GM12878 (cell line): ENCODE results near the gene YAF2. TPM values are rescaled to one million over a fixed set of nuclear protein-coding genes. Genes with fewer than 3 reads are reported as not detected.
A peak's percentile ranks its signal among the peaks of the same experiment; 100 is the strongest.

Source experiments
- BCL3 ChIP-seq: IDR thresholded peaks from 2 replicates; pipeline ENCODE4 v1.6.1; 2011; ENCODE audit warnings: borderline replicate concordance, low read depth, mild to moderate bottlenecking, moderate library complexity, low read length; ENCODE audit not compliant: insufficient read depth, poor library complexity, severe bottlenecking
- CHD1 ChIP-seq: IDR thresholded peaks from 2 replicates; pipeline ENCODE4 v1.6.1; 2012; ENCODE audit warnings: low read depth, low read length, improper control_type of control experiment
- CHD2 ChIP-seq: IDR thresholded peaks from 2 replicates; pipeline ENCODE4 v1.6.1; 2011; ENCODE audit warnings: low read depth, low read length, improper control_type of control experiment, borderline replicate concordance
- FOS ChIP-seq: IDR thresholded peaks from 3 replicates; pipeline ENCODE4 v1.6.1; 2011; ENCODE audit warnings: borderline replicate concordance; ENCODE audit not compliant: insufficient read length; ENCODE audit errors: extremely low read depth
- GABPA ChIP-seq: IDR thresholded peaks from 2 replicates; pipeline ENCODE4 v1.6.1; 2014; ENCODE audit warnings: antibody characterized with exemption, low read depth, mild to moderate bottlenecking, inconsistent platforms
- IKZF1 ChIP-seq: fragments of 450-650 bp; conservative IDR thresholded peaks from 2 replicates; pipeline ENCODE4 v1.6.1; 2017; ENCODE audit warnings: antibody characterized with exemption, mild to moderate bottlenecking
- JUNB ChIP-seq: IDR thresholded peaks from 2 replicates; pipeline ENCODE4 v1.6.1; 2016; ENCODE audit warnings: antibody characterized with exemption, mild to moderate bottlenecking
- LARP7 ChIP-seq: fragments of 450-650 bp; IDR thresholded peaks from 2 replicates; pipeline ENCODE4 v1.6.1; 2017; ENCODE audit warnings: mild to moderate bottlenecking
- MEF2B ChIP-seq: fragments of 450-650 bp; IDR thresholded peaks from 2 replicates; pipeline ENCODE4 v1.6.1; 2018; ENCODE audit warnings: mild to moderate bottlenecking, moderate library complexity; ENCODE audit not compliant: partially characterized antibody, poor library complexity, severe bottlenecking
- MTA2 ChIP-seq: fragments of 450-650 bp; IDR thresholded peaks from 2 replicates; pipeline ENCODE4 v1.6.1; 2016; ENCODE audit warnings: low read depth, mild to moderate bottlenecking, moderate library complexity
- MYC ChIP-seq: IDR thresholded peaks from 2 replicates; pipeline ENCODE4 v1.6.1; 2011; ENCODE audit warnings: mild to moderate bottlenecking, low read length, moderate library complexity, inconsistent platforms; ENCODE audit not compliant: insufficient read depth, insufficient replicate concordance, insufficient read length, severe bottlenecking
- NR2F1 ChIP-seq: fragments of 450-650 bp; conservative IDR thresholded peaks from 2 replicates; pipeline ENCODE4 v1.6.1; 2017; ENCODE audit warnings: mild to moderate bottlenecking
- PAX8 ChIP-seq: fragments of 450-650 bp; IDR thresholded peaks from 2 replicates; pipeline ENCODE4 v1.6.1; 2017; ENCODE audit warnings: mild to moderate bottlenecking, moderate library complexity
- PBX3 ChIP-seq: IDR thresholded peaks from 2 replicates; pipeline ENCODE4 v1.6.1; 2011; ENCODE audit warnings: mild to moderate bottlenecking, low read depth, low read length, moderate library complexity; ENCODE audit not compliant: insufficient replicate concordance
- POLR2A ChIP-seq: IDR thresholded peaks from 2 replicates; pipeline ENCODE4 v1.6.1; 2011; ENCODE audit warnings: low read depth, mild to moderate bottlenecking, low read length
- POLR2AphosphoS2 ChIP-seq: IDR thresholded peaks from 2 replicates; pipeline ENCODE4 v1.6.1; 2011; ENCODE audit warnings: low read depth, mild to moderate bottlenecking, low read length, improper control_type of control experiment, moderate library complexity
- POU2F2 ChIP-seq: IDR thresholded peaks from 3 replicates; pipeline ENCODE4 v1.6.1; 2011; ENCODE audit warnings: low read depth, mild to moderate bottlenecking, low read length, borderline replicate concordance
- RB1 ChIP-seq: fragments of 450-650 bp; formaldehyde crosslinking; IDR thresholded peaks from 2 replicates; pipeline ENCODE4 v1.6.1; 2017; ENCODE audit warnings: mild to moderate bottlenecking, borderline replicate concordance
- RELB ChIP-seq: fragments of 450-650 bp; IDR thresholded peaks from 2 replicates; pipeline ENCODE4 v1.6.1; 2017; ENCODE audit warnings: low read depth, mild to moderate bottlenecking, moderate library complexity
- SIN3A ChIP-seq: IDR thresholded peaks from 2 replicates; pipeline ENCODE4 v1.6.1; 2012; ENCODE audit warnings: low read depth, low read length, improper control_type of control experiment
- TCF3 ChIP-seq: IDR thresholded peaks from 2 replicates; pipeline ENCODE4 v1.6.1; 2012; ENCODE audit warnings: low read depth, mild to moderate bottlenecking, low read length, borderline replicate concordance; ENCODE audit not compliant: insufficient read depth
- USF1 ChIP-seq: IDR thresholded peaks from 2 replicates; pipeline ENCODE4 v1.6.1; 2011; ENCODE audit warnings: borderline replicate concordance, low read depth, mild to moderate bottlenecking, moderate library complexity, mixed read lengths, low read length; ENCODE audit not compliant: insufficient read depth; ENCODE audit errors: extremely low read length
- USF2 ChIP-seq: IDR thresholded peaks from 2 replicates; pipeline ENCODE4 v1.6.1; 2011; ENCODE audit warnings: low read depth, low read length, improper control_type of control experiment, borderline replicate concordance
- ZBED1 ChIP-seq: IDR thresholded peaks from 2 replicates; pipeline ENCODE4 v1.6.1; 2016; ENCODE audit warnings: borderline replicate concordance
- polyA plus RNA-seq, 11 experiments: library from polyadenylated mRNA; depleted of rRNA in 4 of 11; unstranded in 6 of 11; stranded (reverse) in 5 of 11; fragments of >200 nt; fragmentation: Nextera tagmentation in 4 of 11; fragmentation: Illumina TruSeq in 1 of 11; extraction: Ambion mirVana in 4 of 11; extraction: Trizol in 1 of 11; gene quantifications; 1 replicate in 1 of 11; 2 replicates in 10 of 11; pipeline versions ENCODE4 v1.2.1 to v1.2.3, GENCODE V29; 2011 to 2016; ENCODE audit warnings: inconsistent platforms in 2 of 11, missing spikeins in 2 of 11, low read depth in 1 of 11
- total RNA-seq, 4 experiments: library from RNA; depleted of rRNA in 3 of 4; stranded (reverse); fragments of >200 nt in 3 of 4; fragmentation: Illumina TruSeq in 1 of 4; extraction: Trizol in 1 of 4; gene quantifications; 2 replicates each; pipeline versions ENCODE4 v1.2.1 to v1.2.3, GENCODE V29; 2013 to 2021

YAF2 gene
- total and polyA plus RNA-seq, 10 of the 15 experiments (the other 5 are each of a cell fraction or from before 2014, with no cell fraction given) = 18.8 to 36.6 (median 23.0) TPM

- TF ChIP-seq PBX3 (no peak), SIN3A (peak; percentile 87; the same call in 1 of the 2 replicates), BCL3 (no peak), POLR2A (peak; percentile 91), NR2F1 (peak; percentile 62; the same call in 1 of the 2 replicates), FOS (no peak), MEF2B (no peak), PAX8 (no peak), RB1 (0 out of 2 replicates have a peak, but pooled peaks have one; percentile 45), RELB (0 out of 2 replicates have a peak, but pooled peaks have one; percentile 34), MYC (peak; percentile 38), GABPA (no peak), USF2 (no peak), ZBED1 (peak; percentile 33; the same call in 1 of the 2 replicates), JUNB (no peak), CHD1 (0 out of 2 replicates have a peak, but pooled peaks have one; percentile 32), POLR2AphosphoS2 (0 out of 2 replicates have a peak, but pooled peaks have one; percentile 26), POU2F2 (peak; percentile 47; the same call in 1 of the 3 replicates), CHD2 (0 out of 2 replicates have a peak, but pooled peaks have one; percentile 53), MTA2 (no peak), USF1 (no peak), IKZF1 (peak; percentile 60), LARP7 (0 out of 2 replicates have a peak, but pooled peaks have one; percentile 7), TCF3 (0 out of 2 replicates have a peak, but pooled peaks have one; percentile 15)
These were observed 796 bp downstream of the YAF2 start (continued) for GRCh38 chr12:42237052-42237852.
